HEK293T (cell line): Measurements from ENCODE around the gene STXBP6.

Source experiments
- CTCF ChIA-PET: fragments of 350-600 bp; formaldehyde crosslinking; extraction: SDS; loops from one replicate; lab custom pipeline; 2021; ENCODE audit warnings: antibody characterized with exemption, inconsistent platforms; lab: Yijun Ruan, JAX
- POLR2A ChIA-PET: fragments of 350-600 bp; formaldehyde crosslinking; extraction: SDS; loops from one replicate; lab custom pipeline; 2020; ENCODE audit warnings: antibody characterized with exemption, inconsistent platforms; lab: Yijun Ruan, JAX
- DNase-seq: peaks from one replicate; pipeline ENCODE4 v3.0.0; 2012; ENCODE audit warnings: mixed read lengths; ENCODE audit errors: extremely low spot score
- ARNT ChIP-seq: fragments of 450-650 bp; IDR thresholded peaks from 2 replicates; pipeline ENCODE4 v1.6.1; 2017; ENCODE audit warnings: mild to moderate bottlenecking
- BHLHE40 ChIP-seq: fragments of 450-650 bp; IDR thresholded peaks from 2 replicates; pipeline ENCODE4 v1.6.1; 2016; ENCODE audit warnings: mild to moderate bottlenecking, moderate library complexity, borderline replicate concordance
- CTBP1 ChIP-seq: fragments of 450-650 bp; IDR thresholded peaks from 2 replicates; pipeline ENCODE4 v1.6.1; 2016; ENCODE audit warnings: borderline replicate concordance
- ELF4 ChIP-seq: fragments of 450-650 bp; IDR thresholded peaks from 2 replicates; pipeline ENCODE4 v1.6.1; 2017; ENCODE audit warnings: antibody characterized with exemption
- FOXA1 ChIP-seq: fragments of 450-650 bp; IDR thresholded peaks from 2 replicates; pipeline ENCODE4 v1.6.1; 2016; ENCODE audit warnings: mild to moderate bottlenecking
- FOXK2 ChIP-seq: fragments of 450-650 bp; IDR thresholded peaks from 2 replicates; pipeline ENCODE4 v1.6.1; 2016; ENCODE audit warnings: mild to moderate bottlenecking
- FOXM1 ChIP-seq: fragments of 450-650 bp; IDR thresholded peaks from 2 replicates; pipeline ENCODE4 v1.6.1; 2017; ENCODE audit warnings: mild to moderate bottlenecking, borderline replicate concordance
- HDGF ChIP-seq: fragments of 450-650 bp; IDR thresholded peaks from 2 replicates; pipeline ENCODE4 v1.6.1; 2017; ENCODE audit warnings: antibody characterized with exemption, borderline replicate concordance
- L3MBTL2 ChIP-seq: fragments of 450-650 bp; conservative IDR thresholded peaks from 2 replicates; pipeline ENCODE4 v1.6.1; 2016; ENCODE audit warnings: mild to moderate bottlenecking
- LEF1 ChIP-seq: fragments of 450-650 bp; IDR thresholded peaks from 2 replicates; pipeline ENCODE4 v1.6.1; 2017; ENCODE audit warnings: mild to moderate bottlenecking, borderline replicate concordance
- NFRKB ChIP-seq: fragments of 450-650 bp; IDR thresholded peaks from 2 replicates; pipeline ENCODE4 v1.6.1; 2016; ENCODE audit warnings: mild to moderate bottlenecking, moderate library complexity
- PKNOX1 ChIP-seq: fragments of 450-650 bp; IDR thresholded peaks from 2 replicates; pipeline ENCODE4 v1.6.1; 2016
- SP1 ChIP-seq: fragments of 450-650 bp; IDR thresholded peaks from 2 replicates; pipeline ENCODE4 v1.6.1; 2017
- SUZ12 ChIP-seq: fragments of 450-650 bp; IDR thresholded peaks from 2 replicates; pipeline ENCODE4 v1.6.1; 2016; ENCODE audit warnings: mild to moderate bottlenecking
- TARDBP ChIP-seq: fragments of 450-650 bp; IDR thresholded peaks from 2 replicates; pipeline ENCODE4 v1.6.1; 2016
- ZNF384 ChIP-seq: fragments of 450-650 bp; IDR thresholded peaks from 2 replicates; pipeline ENCODE4 v1.6.1; 2016

The STXBP6 gene

GRCh38 chr14:25062022-25062321 lies 12.0 kb upstream of the STXBP6 start:
- TF ChIP-seq PKNOX1 (no peak), ZNF384 (no peak), BHLHE40 (no peak), L3MBTL2 (no peak), TARDBP (no peak), SP1 (no peak), CTBP1 (no peak), LEF1 (no peak), FOXA1 (no peak), SUZ12 (no peak), FOXM1 (no peak), FOXK2 (no peak), ELF4 (no peak), HDGF (no peak), ARNT (no peak), NFRKB (no peak)
- DNase-seq: no peak
- CTCF ChIA-PET: no interaction called here
- POLR2A ChIA-PET: no interaction called here

- ChIA-PET POLR2A (no interaction called here), CTCF (no interaction called here)
Observed at GRCh38 chr14:25056688-25057078, 6.7 kb upstream of the STXBP6 start.

GRCh38 chr14:25055992-25056687 lies 6.2 kb upstream of the STXBP6 start:
- ChIA-PET CTCF (no interaction called here), POLR2A (no interaction called here)
- DNase-seq: no peak
- TF ChIP-seq LEF1 (no peak), BHLHE40 (no peak), L3MBTL2 (no peak), FOXM1 (no peak), ELF4 (no peak), FOXA1 (no peak), PKNOX1 (no peak), ZNF384 (no peak), NFRKB (no peak), SUZ12 (no peak), CTBP1 (no peak), FOXK2 (no peak), ARNT (no peak), SP1 (no peak), HDGF (no peak), TARDBP (no peak)

More at GRCh38 chr14:25056688-25057078, 6.7 kb upstream of the STXBP6 start:
- DNase-seq: no peak
- TF ChIP-seq HDGF (no peak), ZNF384 (no peak), NFRKB (no peak), SUZ12 (no peak), FOXM1 (no peak), ARNT (no peak), SP1 (no peak), L3MBTL2 (no peak), LEF1 (no peak), PKNOX1 (no peak), ELF4 (no peak), BHLHE40 (no peak), FOXK2 (no peak), CTBP1 (no peak)

GRCh38 chr14:25055005-25055404 lies 5.1 kb upstream of the STXBP6 start:
- CTCF ChIA-PET: no interaction called here
- DNase-seq: no peak
- POLR2A ChIA-PET: no interaction called here
- TF ChIP-seq FOXK2: no peak
- TF ChIP-seq HDGF: no peak
- no peak for TF ChIP-seq BHLHE40
- TF ChIP-seq ARNT: no peak
- no peak for TF ChIP-seq SP1
- TF ChIP-seq CTBP1: no peak
- TF ChIP-seq L3MBTL2: no peak
- TF ChIP-seq SUZ12: no peak
- no peak for TF ChIP-seq ZNF384
- no peak for TF ChIP-seq NFRKB
- no peak for TF ChIP-seq LEF1
- TF ChIP-seq TARDBP: no peak
- TF ChIP-seq FOXM1: no peak
- TF ChIP-seq PKNOX1: no peak
- TF ChIP-seq ELF4: no peak

GRCh38 chr14:25053585-25053984 lies 3.6 kb upstream of the STXBP6 start:
- CTCF ChIA-PET: no interaction called here
- TF ChIP-seq LEF1 (no peak), SUZ12 (no peak), TARDBP (no peak), ARNT (no peak), FOXK2 (no peak), ZNF384 (no peak), FOXM1 (no peak), BHLHE40 (no peak), HDGF (no peak), SP1 (no peak), FOXA1 (no peak), NFRKB (no peak), L3MBTL2 (no peak)
- POLR2A ChIA-PET: no interaction called here
- DNase-seq: no peak
